BJ (cell line): ENCODE results near the gene TECR. TPM values are rescaled to one million over a fixed set of nuclear protein-coding genes. Genes with fewer than 3 reads are reported as not detected.
"Not testable (repeated sequence)": the region's sequence is repeated elsewhere in the genome, so short reads cannot be mapped to it uniquely, and the experiment has no call there.

Experiments used
- CTCF ChIA-PET: fragments of 350-600 bp; formaldehyde crosslinking; extraction: SDS; loops from one replicate; lab custom pipeline; 2021; ENCODE audit warnings: antibody characterized with exemption, inconsistent platforms; lab: Yijun Ruan, JAX
- POLR2A ChIA-PET: fragments of 300-600 bp; sonication (Branson Sonifier 250); formaldehyde crosslinking; extraction: SDS; loops from one replicate; lab custom pipeline; 2021; ENCODE audit warnings: antibody characterized with exemption; lab: Charles Lee
- DNase-seq: peaks from one replicate; pipeline ENCODE4 v3.0.0-alpha.2; 2011; ENCODE audit warnings: low read depth
- H3K27me3 ChIP-seq: 2 replicates; pipeline ENCODE4 v1.6.0; 2011; ENCODE audit warnings: low read length; ENCODE audit not compliant: control insufficient read depth, insufficient read depth
- H3K36me3 ChIP-seq: 2 replicates; pipeline ENCODE4 v1.5.1; 2011; ENCODE audit warnings: low read length; ENCODE audit not compliant: control insufficient read depth, insufficient read depth
- H3K4me3 ChIP-seq: 2 replicates; pipeline ENCODE4 v1.5.1; 2011; ENCODE audit warnings: low read depth, mild to moderate bottlenecking, control low read depth, low read length
- CTCF ChIP-seq: IDR thresholded peaks from 2 replicates; pipeline ENCODE4 v1.5.1; 2011; ENCODE audit warnings: low read depth, mild to moderate bottlenecking, control low read depth, inconsistent platforms, low read length, moderate library complexity; ENCODE audit not compliant: insufficient read depth
- polyA plus RNA-seq: library from polyadenylated mRNA; depleted of rRNA; stranded (reverse); fragments of >200 nt; gene quantifications from 2 replicates; pipeline ENCODE4 v1.2.3, GENCODE V29; 2011

TECR gene
- polyA plus RNA-seq, 1 experiment: 95.9 TPM

GRCh38 chr19:14563590-14563926 is 34.2 kb downstream of the TECR start:
- TF ChIP-seq CTCF: no peak
- DNase-seq: no peak
- Histone ChIP-seq H3K4me3 (no peak overlapping the region), H3K36me3 (peaks cover 8% of the 10 kb centered on the region), H3K27me3 (no peaks in the 10 kb centered on the region)
- CTCF ChIA-PET: interaction anchor here (1.3 kb wide), 1 partner anchor 91 kb away, joined by 3 read pairs; no protein-coding TSS in a partner anchor
- POLR2A ChIA-PET: no interaction called here

GRCh38 chr19:14563989-14564651 is 34.7 kb downstream of the TECR start:
- Histone ChIP-seq H3K4me3 (no peak overlapping the region), H3K27me3 (no peaks in the 10 kb centered on the region), H3K36me3 (peaks cover 8% of the 10 kb centered on the region)
- DNase-seq: no peak
- CTCF ChIA-PET: interaction anchor here (1.3 to 9.9 kb wide), 2 partner anchors 9 to 92 kb away, joined by 3 to 62 read pairs; no protein-coding TSS in a partner anchor
- POLR2A ChIA-PET: no interaction called here
- no peak for TF ChIP-seq CTCF

- H3K27me3 ChIP-seq, POLR2A ChIA-PET, H3K4me3 ChIP-seq, DNase-seq: not testable (repeated sequence)
- CTCF ChIA-PET: interaction anchor here (9.9 kb wide), 1 partner anchor 9 kb away, joined by 62 read pairs; no protein-coding TSS in a partner anchor
- peaks cover 10% of the 10 kb centered on the region for H3K36me3 ChIP-seq
Observed at GRCh38 chr19:14564652-14565297, 35.4 kb downstream of the TECR start.

- Histone ChIP-seq H3K27me3 (no peaks in the 10 kb centered on the region), H3K36me3 (peaks cover 10% of the 10 kb centered on the region), H3K4me3 (no peak overlapping the region)
- ChIA-PET POLR2A (no interaction called here), CTCF (interaction anchor here (9.9 kb wide), 1 partner anchor 10 kb away, joined by 62 read pairs; no protein-coding TSS in a partner anchor)
- DNase-seq: no peak
- TF ChIP-seq CTCF: no peak
Observed at GRCh38 chr19:14565298-14565679, 35.9 kb downstream of the TECR start.

GRCh38 chr19:14565765-14566711 is 36.6 kb downstream of the TECR start:
- DNase-seq: no peak
- no peaks in the 10 kb centered on the region for H3K27me3 ChIP-seq
- ChIA-PET CTCF (interaction anchor here (9.9 kb wide), 1 partner anchor 10 kb away, joined by 62 read pairs; no protein-coding TSS in a partner anchor), POLR2A (no interaction called here)
- H3K36me3 ChIP-seq: peaks cover 10% of the 10 kb centered on the region
- no peak overlapping the region for H3K4me3 ChIP-seq
- TF ChIP-seq CTCF: no peak
